SW480 (cell line): Measurements from ENCODE around the gene RANBP17.
"Not testable (repeated sequence)": the region's sequence is repeated elsewhere in the genome, so short reads cannot be mapped to it uniquely, and the experiment has no call there.

Experiments used
- DNase-seq: peaks from one replicate; pipeline ENCODE4 v3.0.0-alpha.2; 2016; ENCODE audit warnings: low spot score

RANBP17 gene

GRCh38 chr5:171157276-171157675 lies 295.5 kb downstream of the RANBP17 start:
- no peak for DNase-seq

- DNase-seq: no peak
These were observed 296.0 kb downstream of the RANBP17 start for GRCh38 chr5:171157775-171158174.

GRCh38 chr5:171158581-171158980 lies 296.8 kb downstream of the RANBP17 start:
- DNase-seq: peak; percentile 44

GRCh38 chr5:171162165-171162564 lies 300.3 kb downstream of the RANBP17 start:
- no peak for DNase-seq

GRCh38 chr5:171162596-171162995 lies 300.8 kb downstream of the RANBP17 start:
- peak; percentile 9 for DNase-seq

GRCh38 chr5:171166766-171167165 lies 304.9 kb downstream of the RANBP17 start:
- no peak for DNase-seq

GRCh38 chr5:171168171-171168570 lies 306.4 kb downstream of the RANBP17 start:
- no peak for DNase-seq

GRCh38 chr5:171174960-171175359 lies 313.1 kb downstream of the RANBP17 start:
- DNase-seq: not testable (repeated sequence)

GRCh38 chr5:171175746-171176145 lies 313.9 kb downstream of the RANBP17 start:
- no peak for DNase-seq

- DNase-seq: not testable (repeated sequence)
These were observed 316.4 kb downstream of the RANBP17 start for GRCh38 chr5:171178190-171178589.

GRCh38 chr5:171188016-171188415 lies 326.2 kb downstream of the RANBP17 start:
- DNase-seq: no peak

- DNase-seq: no peak
These were observed 327.6 kb downstream of the RANBP17 start for GRCh38 chr5:171189442-171189841.

GRCh38 chr5:171192111-171192510 lies 330.3 kb downstream of the RANBP17 start:
- DNase-seq: no peak

- no peak for DNase-seq
These were observed 339.5 kb downstream of the RANBP17 start for GRCh38 chr5:171201310-171201709.

- no peak for DNase-seq
These were observed 343.6 kb downstream of the RANBP17 start for GRCh38 chr5:171205375-171205774.

- peak; percentile 23 for DNase-seq
These were observed 345.5 kb downstream of the RANBP17 start for GRCh38 chr5:171207256-171207847.

- no peak for DNase-seq
These were observed 360.1 kb downstream of the RANBP17 start for GRCh38 chr5:171221916-171222315.

- DNase-seq: no peak
These were observed 362.1 kb downstream of the RANBP17 start for GRCh38 chr5:171223927-171224326.

GRCh38 chr5:171226096-171226754 lies 364.4 kb downstream of the RANBP17 start:
- no peak for DNase-seq

- DNase-seq: no peak
These were observed 365.0 kb downstream of the RANBP17 start for GRCh38 chr5:171226864-171227263.

GRCh38 chr5:171236651-171237050 lies 374.8 kb downstream of the RANBP17 start:
- DNase-seq: no peak

- DNase-seq: no peak
These were observed 380.7 kb downstream of the RANBP17 start for GRCh38 chr5:171242521-171242920.

GRCh38 chr5:171246231-171246630 lies 384.4 kb downstream of the RANBP17 start:
- no peak for DNase-seq

GRCh38 chr5:171249460-171249859 lies 387.6 kb downstream of the RANBP17 start:
- no peak for DNase-seq
